Camera-type eye (tissue), 1 donor: ENCODE results near the gene MBD3L2B. TPM values are rescaled to one million over a fixed set of nuclear protein-coding genes. Genes with fewer than 3 reads are reported as not detected.

ENCODE experiments used
- total RNA-seq: library from RNA; depleted of rRNA; stranded (reverse); fragments of >200 nt; gene quantifications from one replicate; pipeline ENCODE4 v1.2.3, GENCODE V29; 2014

The MBD3L2B gene
- total RNA-seq = not detected

DNA sequence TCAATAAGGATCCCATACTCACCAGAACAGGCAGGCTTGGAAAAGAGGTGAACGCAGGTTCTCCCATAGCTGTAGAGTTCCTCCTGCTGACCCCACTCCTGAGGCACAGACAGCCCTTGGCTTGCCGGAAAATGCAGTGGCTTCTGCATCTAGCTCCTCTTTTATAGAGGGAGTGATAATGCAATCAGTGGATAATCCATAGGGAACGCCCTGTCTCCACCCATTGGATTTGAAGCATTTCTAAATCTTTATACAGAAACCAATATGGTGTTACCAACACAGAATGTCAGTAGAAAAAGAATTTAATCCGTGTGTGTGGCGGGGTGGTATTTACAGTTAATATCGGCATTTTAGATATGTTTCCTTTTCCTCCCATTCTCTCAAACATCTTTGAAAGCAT lies at the start of gene MBD3L2B:
Gene MBD3L2B, minus strand, starts transcription at position 101 of the 400 bp plus-strand sequence. Its CDS starts 34 bp downstream, at position 67.

DNA sequence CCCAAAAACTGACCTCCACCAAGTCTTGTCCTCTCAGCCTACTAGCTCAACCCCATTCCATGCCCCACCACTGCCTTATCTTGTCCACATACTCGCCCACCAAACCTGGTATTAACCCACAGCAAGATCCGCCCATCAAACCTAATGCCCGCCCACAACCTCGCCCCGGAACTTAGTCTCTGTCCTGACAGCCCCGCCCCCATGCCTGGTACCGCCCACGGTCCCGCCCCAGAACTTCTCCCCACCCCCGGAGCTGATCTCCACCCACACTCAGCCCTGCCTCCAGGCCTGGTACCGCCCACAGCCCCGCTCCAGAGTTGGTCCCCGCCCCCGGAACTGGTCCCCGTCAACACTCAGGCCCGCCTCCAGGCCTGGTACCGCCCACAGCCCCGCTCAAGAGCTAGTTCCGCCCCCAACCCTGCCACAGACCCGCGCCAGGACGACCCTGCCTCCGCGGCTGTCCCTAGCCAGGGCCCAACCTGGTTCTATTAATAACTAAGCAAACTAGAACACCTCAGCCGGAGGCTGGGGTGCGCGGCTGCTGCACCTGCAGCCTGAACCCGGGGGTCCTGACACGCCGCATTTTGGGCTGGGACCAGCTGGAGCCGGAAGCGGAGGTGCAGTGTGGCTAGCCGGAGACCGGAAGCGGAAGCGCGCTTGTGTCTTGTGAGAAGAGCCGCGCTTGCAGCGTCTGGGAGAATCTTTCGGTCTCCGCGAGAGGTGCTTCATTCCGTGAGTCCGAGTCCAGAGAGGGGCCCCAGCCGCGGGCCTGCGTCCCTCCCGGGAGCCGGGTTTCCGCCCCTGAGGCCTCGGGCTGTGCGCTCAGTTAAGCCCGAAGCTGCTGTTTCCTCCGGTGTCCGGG lies 48.0 kb upstream of the MBD3L2B start, which contains the start of gene ZNF557:
Gene ZNF557, plus strand, starts transcription at position 662 of the 862 bp plus-strand sequence. CDS start 5,372 bp downstream, outside the sequence.

GRCh38 chr19:7058576-7058975 lies 37.3 kb upstream of the MBD3L2B start, which contains the start of gene MBD3L3:
TSS of gene MBD3L3 (minus strand) at chr19:7058676. CDS start at chr19:7058605, 71 bp downstream.

GRCh38 chr19:7049021-7049420 lies 27.8 kb upstream of the MBD3L2B start, which contains the start of gene MBD3L2:
TSS of gene MBD3L2 (plus strand) at chr19:7049321. CDS start at chr19:7049374, 53 bp downstream.

DNA sequence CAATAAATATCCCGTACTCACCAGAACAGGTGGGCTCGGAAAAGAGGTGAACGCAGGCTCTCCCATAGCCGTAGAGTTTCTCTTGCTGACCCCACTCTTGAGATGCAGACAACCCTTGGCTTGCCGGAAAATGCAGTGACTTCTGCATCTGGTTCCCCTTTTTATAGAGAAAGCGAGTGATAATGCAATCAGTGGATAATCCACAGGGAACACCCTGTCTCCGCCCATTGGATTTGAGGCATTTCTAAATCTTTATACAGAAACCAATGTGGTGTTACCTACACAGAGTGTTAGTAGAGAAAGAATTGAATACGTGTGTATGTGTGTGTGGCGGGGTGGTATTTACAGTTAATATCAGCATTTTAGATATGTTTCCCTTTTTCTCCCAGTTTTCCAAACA lies 18.8 kb upstream of the MBD3L2B start, which contains the start of gene MBD3L4:
Gene MBD3L4, minus strand, starts transcription at position 101 of the 400 bp plus-strand sequence. Its CDS starts 35 bp downstream, at position 66.

DNA sequence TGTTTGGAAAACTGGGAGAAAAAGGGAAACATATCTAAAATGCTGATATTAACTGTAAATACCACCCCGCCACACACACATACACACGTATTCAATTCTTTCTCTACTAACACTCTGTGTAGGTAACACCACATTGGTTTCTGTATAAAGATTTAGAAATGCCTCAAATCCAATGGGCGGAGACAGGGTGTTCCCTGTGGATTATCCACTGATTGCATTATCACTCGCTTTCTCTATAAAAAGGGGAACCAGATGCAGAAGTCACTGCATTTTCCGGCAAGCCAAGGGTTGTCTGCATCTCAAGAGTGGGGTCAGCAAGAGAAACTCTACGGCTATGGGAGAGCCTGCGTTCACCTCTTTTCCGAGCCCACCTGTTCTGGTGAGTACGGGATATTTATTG lies 9.0 kb upstream of the MBD3L2B start, which contains the start of gene MBD3L5:
Gene MBD3L5, plus strand, starts transcription at position 301 of the 400 bp plus-strand sequence. Its CDS starts 34 bp downstream, at position 335.

Other genes with a start within 250 kb of the MBD3L2B start
- 4.9 TPM for gene VAV1, start 248.7 kb downstream of the MBD3L2B start, total RNA-seq
- gene ADGRE1, start 133.9 kb downstream of the MBD3L2B start, total RNA-seq = 2.1 TPM
- not detected for gene MBD3L5, start 9.1 kb upstream of the MBD3L2B start, total RNA-seq
- not detected for gene MBD3L4, start 18.7 kb upstream of the MBD3L2B start, total RNA-seq
- gene MBD3L2, start 27.9 kb upstream of the MBD3L2B start, total RNA-seq = not detected
- gene MBD3L3, start 37.2 kb upstream of the MBD3L2B start, total RNA-seq = not detected
- 27.2 TPM for gene ZNF557, start 48.3 kb upstream of the MBD3L2B start, total RNA-seq